Measurements from ENCODE around the gene ECI1.

The ECI1 gene

GRCh38 chr16:2190002-2190658 is 61.3 kb downstream of the ECI1 start:
- TF ChIP-seq REST (IDR thresholded peaks at IDR 0.05; ENCODE audit: insufficient read depth in 1 of 2, low read depth in 2 of 2, low read length in 2 of 2) (no peak), POLR2AphosphoS5 (IDR thresholded peaks at IDR 0.05; ENCODE audit: low read depth, low read length) (no peak), TAF1 (IDR thresholded peaks at IDR 0.05; ENCODE audit: borderline replicate concordance, insufficient read depth, low read length) (no peak), FOXP2 (optimal IDR thresholded peaks at IDR 0.05; ENCODE audit: borderline replicate concordance, extremely low read depth, extremely low read length, insufficient read depth) (no peak), SIN3A (IDR thresholded peaks at IDR 0.05; ENCODE audit: borderline replicate concordance, insufficient read depth, low read length) (no peak)
